ENCODE results near the gene NCKAP5.

The NCKAP5 gene

DNA sequence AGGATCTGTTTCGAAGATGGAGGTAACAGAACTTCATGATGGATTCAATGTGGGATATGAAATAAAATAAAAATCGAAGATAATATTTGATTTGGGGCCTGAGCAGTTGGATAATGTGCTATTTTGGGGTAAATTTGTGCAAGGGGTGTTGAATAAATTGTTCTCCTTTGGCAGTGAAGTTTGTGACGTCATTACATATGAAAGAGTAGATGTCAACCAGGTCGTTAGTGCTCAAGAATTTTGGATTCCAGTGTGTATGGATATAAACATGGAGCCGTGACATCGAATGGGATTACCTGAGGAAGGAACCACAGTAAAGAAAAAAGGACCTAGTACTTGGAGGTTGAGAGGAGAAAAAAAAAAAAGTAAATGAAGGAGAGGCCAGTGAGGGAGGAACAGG is 253.0 kb downstream of the NCKAP5 start:
- DNase-seq = no peak

DNA sequence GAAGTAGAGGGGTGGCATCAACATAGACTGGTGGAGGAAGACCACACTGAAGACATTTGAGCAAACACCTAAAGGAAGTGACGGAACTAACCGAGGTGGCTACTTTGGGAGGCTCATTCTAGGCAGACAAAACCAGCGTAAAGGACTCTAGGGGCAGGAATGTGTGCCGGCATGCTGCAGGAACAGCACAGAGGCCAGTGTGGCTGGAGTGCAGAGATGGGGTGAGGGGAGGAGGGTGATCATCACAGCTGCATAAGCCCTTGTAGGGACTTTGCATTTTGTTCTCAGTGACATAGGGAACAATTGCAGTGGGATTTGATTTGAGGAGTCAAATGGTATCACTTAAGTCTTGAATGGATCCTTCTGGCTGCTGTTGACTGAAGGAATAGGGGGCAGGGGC is 253.5 kb downstream of the NCKAP5 start:
- no peak for DNase-seq

DNA sequence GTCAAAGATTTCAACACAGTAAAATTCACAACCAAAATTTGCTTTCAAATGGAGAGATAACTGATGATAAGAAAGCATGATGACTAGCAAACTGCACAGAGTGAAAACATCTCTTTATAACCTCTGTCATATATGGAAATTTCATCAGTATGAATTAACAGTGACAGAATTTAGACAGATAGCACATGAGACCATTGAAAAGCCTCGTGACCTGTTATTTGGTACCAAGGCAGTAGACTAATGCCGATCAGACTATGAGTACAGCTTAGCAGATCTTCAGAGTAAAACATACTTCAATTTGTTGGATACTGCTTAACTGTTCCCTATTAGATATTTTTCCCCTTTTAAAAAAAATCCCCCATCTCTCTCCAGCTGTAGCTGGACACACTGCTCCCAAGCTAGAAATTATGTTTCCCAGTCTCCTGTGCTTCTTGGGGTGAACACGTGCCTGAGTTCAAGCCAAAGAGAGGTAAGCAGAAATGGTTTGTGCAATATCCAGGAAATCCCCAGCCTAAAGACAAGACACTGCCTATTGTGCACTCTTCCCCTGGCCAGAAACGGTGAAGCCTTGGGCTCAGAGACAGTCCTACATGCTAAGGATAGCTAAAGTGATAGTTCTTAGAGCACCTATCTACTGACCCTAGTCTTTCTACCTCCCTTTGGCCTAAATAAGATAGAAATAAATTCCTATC is 256.1 kb downstream of the NCKAP5 start:
- no peak for DNase-seq

DNA sequence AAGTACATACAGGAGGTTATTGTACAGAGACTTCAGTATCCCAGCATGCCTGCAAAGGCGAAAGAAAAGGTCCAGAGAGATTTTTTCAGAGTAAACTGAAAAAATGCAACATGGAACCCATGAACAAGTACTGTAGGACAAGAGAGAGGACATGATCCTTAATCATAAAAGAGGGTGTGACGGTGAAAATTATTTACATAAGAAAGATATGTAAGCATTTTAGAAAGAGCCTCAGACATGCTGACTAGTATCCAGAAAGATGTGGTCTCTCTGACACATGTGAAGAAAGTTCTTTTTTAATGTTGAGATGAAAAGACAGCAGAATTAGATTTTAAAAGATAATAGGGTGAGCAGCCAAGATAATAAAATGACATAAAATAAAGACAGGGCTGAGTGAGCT is 262.0 kb downstream of the NCKAP5 start:
- DNase-seq = no peak

DNA sequence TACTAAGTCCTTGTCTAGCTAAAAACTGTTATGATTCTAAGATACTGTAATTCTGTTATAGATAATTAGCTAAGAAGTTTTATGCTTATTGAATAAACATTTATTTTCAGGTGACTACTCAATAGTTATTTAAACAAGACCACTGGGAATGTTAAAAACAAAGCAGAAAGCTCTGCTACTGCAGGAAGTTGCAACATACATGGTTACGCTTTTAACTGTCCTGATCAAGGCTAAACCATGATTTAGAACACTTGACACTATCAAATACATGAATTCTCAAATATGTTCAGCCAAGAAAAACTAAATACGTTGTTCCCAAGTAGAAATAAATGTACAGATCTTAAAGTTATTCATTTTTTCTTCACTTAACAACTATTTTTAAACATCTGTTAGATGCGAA is 263.9 kb downstream of the NCKAP5 start:
- no peak for DNase-seq

DNA sequence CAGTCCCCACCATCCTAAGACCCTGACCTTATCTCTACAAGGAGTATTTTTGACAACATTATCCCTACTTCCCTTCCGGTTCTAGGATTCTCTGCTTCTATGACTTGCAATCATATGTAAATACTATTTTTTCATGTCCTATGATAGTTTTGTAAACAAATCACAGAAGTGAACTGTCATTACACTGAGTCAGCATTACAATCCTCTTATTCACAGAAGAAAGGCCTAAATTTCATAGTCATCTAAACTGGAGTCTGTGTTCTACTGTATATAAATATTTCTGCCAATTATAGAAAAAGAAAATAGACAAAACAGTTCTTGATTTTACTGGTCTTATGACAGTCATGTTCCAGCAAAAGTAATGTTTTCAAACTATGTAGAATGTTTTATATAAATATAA is 265.1 kb downstream of the NCKAP5 start:
- no peak for DNase-seq

DNA sequence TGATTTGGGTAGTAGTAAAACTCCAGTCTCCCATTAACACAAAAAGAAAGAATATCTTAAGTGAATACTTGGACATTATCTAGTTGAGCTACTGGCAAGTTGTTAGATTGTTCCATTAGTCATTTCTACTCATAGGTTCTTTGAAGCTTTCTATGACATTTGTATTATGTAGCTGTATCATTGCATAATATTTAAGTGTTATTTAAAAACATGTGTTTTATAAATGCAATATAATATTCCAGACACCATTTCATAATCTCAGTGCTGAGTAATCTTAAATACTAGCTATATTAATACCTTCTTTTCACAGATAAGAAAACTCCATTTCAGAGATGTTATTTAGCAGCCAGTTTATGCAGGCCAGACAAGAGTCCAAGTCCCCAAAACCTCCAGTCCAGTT is 271.9 kb downstream of the NCKAP5 start:
- no peak for DNase-seq

DNA sequence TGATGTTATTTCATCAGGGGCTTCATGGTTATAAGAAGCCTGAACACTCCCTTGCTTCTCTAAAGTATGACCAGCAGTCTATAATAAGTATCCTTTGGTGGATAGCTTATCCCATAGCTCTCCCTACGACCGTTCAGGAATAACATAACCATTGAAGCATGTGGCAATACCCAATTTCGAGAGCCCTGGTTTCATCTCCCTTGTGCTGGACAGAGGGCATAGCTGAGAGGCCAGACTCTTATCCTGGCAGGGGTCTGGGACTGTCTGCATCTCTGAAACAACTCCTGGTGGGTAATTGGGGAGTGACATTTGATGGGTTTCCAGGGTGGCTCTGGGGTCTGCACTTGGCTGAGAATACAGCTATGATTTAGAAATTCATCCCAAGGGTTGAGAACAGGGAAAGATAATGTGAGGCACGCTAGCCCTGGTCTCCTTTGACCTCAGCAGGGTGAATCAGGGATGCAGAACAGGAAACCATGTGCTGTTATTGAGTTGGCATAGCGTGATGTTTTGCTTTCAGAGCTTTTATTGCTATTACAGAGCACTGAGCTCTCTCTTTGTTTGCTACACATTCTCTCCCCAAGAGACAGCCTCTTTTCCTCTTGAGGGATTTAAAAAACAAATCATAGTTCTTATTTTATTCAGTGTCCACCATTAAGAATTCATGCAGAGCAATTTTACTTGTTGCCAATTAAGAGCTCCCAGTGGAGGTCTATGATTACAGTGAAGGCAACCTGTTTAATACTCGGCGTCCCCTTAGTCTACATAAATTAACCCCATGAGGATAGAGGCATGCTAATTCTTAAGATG is 274.5 kb downstream of the NCKAP5 start:
- no peak for DNase-seq

DNA sequence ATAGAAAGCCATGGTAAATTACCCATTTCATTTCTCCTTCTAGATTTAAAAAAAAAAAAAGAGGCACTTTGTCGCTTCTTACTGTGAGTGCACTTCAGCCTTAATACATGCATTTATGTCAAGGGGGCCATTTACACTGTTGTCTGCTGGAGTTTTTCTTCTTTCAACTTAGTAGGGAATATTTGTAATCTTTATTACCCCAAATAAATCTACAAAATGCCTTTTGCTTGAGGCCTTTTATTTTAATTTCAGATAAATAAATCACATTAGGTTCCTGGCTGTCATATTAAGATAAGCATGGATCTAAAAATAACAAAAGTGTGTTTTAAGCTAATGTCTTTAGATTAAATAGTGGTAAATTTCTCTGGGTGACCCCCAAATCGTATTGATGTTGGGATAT is 276.0 kb downstream of the NCKAP5 start:
- no peak for DNase-seq

DNA sequence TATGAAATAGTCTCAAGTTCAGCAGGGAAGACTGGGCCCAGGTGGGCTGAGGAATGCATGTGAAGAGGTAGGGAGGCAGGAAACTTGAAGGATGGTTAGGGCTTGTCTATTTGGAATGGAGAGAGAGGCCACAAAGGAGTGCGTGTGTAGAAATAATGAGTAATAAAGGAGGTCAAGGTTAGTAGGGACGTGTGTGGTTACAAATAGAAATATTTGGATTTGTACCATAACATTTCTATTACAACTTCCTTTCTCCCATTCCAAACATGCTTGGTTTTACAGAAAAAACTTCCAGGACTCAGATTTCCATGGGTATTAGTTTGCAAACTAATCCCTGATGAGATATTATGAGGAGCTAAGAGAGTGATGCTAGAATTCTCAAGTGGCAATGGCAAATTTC is 280.6 kb downstream of the NCKAP5 start:
- DNase-seq = no peak

DNA sequence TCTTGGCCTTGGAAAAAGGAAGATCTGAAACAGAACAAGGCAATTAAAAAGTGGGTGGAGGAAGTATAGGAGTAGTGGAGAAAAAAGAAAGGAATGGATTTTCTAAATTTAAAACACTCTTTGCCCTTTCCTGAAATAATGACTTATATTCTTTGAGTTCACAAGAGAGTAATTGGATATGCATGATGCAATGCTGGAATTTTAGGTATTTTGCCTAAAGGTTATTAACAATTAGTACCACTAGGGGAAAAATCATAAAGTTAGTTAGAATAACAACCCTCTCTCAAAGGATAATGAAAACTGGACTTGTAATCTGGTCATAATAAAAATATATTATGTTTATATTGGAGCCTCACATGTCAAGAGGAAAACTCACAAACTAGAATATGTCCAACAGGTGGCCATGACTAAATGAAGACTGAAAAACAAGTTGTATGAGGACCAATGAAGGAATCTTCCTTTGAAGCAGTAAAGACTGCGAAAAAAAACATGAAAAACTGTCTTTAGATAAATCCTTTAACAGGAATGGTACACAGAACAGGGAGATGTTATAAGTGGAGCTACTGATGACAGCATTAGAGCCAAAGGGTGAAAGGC is 281.8 kb downstream of the NCKAP5 start:
- no peak for DNase-seq

DNA sequence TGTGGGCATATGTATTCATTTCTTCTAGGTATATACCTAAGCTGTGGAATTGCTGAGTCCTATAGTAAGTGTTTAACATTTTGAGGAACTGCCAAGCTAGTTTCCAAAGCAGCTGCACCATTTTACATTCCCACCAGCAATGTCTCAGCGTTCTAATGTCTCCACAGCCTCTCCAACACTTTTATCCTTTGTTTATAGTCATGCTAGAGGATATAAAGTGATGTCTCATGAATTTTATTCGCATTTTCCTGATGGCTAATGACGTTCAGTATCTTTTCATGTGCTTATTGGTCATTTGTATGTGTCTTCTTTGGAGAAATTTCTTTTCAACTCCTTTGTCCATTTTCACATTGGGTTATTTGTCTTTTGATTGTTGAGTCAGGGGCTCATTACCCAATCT is 295.2 kb downstream of the NCKAP5 start:
- DNase-seq = no peak

DNA sequence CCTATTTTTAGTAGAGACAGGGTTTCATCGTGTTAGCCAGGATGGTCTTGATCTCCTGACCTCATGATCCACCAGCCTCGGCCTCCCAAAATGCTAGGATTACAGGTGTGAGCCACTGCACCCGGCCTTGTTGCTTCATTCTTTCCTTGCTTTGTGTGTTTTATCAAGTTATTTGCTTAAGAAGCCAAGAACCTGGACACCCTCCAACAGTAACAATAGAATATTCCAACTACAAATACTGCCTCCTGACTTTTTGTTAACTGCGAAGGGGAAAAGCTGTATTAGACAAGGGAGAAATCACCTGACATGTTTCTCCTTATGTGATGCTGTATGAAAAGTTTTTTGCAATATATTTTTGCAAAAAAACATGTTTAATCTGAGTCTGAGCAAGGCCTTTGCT is 297.2 kb downstream of the NCKAP5 start:
- no peak for DNase-seq

DNA sequence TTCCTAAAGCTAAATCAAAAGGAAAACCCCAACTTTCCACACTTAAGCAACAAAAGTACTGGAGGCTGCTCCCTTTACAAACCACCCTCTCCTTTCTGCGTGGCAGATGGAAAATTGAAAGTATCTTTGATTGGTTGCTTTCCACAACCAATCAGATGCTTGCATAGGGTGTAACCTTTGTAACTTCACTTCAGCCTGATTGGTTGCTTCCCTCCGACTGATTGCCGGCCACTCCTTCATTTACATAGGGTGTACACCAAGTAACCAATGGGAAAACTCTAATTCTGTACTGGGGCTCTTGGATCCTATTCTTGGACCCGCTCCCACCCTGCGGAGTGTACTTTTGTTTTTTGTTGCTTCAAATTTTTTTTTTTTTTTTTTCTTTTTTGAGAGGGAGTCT is 297.7 kb downstream of the NCKAP5 start:
- no peak for DNase-seq

DNA sequence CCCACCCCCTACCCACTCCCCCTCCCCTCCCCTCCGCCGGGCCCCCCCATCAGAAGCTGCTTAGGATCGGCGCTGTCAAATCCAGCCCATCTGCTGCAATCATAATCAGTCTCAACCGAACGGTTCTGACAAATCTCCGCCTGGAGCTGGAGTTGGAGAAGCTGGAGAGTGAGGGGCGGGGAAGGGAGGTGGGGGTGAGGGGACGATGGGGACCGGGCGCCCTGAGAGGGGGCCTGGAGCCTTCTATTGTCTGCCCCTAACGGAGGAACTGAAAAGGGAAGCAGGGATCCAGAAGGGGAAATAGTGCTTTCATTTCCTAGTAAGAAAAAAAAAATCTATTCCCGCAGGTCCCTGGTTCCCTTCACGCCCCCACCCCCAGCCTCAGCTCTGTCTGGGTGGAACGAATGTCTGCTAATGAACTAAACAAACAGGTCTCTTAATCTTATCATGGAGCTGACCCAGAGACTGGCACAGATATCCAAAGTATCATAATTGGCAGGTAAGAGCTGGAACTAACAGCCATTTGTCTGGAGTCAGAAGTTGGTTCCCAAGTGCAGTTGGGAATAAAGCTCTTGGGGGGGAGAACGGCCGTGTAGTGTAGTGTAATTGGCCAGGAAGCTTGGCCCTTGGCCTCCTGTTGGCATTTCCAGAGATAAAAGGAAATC is 301.2 kb downstream of the NCKAP5 start:
- peak; percentile 56 for DNase-seq

DNA sequence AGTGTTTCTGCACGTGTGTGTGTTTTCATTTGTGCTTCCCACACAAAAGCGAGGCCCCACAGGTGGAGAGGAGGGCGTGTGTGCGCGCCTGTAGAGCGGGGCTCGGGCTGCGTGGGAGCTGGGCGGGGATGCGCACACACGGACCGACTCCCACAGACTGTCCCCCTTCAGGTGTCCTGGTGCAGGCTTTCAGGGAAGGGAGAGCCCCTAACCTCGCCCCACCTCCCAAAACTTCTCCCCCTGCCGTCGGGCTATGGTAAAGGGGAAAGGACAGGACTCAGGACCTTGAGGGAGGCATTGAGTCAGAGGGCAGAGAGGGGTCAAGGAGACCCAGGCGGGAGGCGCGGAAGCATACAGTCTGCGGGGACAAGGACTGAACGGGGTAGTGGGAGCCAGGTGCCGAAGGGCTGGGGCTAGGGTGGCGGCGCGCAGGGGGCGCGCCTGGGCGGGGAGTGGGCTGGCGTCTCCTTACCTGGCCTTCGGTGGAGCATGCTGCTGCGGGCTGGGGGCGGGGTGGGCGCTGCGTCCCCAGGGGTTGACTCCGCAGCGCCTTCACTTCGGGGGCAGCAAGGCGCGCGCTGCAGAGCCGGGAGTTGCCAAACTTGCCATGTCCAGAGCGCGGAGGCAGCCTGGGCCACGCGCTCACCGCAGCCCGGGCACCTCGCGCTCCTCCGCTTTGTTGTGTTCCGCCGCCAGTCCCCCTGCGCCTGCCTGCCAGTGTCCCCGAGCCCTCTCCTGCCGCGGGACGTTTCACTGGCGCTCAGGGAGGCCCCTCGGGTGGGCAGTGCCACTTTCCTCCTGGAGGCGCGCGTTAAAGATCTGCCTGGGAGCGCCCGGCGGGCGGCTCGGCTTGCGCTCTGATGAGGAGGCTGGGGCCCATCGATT is 302.0 kb downstream of the NCKAP5 start:
- peak; percentile 77 for DNase-seq

DNA sequence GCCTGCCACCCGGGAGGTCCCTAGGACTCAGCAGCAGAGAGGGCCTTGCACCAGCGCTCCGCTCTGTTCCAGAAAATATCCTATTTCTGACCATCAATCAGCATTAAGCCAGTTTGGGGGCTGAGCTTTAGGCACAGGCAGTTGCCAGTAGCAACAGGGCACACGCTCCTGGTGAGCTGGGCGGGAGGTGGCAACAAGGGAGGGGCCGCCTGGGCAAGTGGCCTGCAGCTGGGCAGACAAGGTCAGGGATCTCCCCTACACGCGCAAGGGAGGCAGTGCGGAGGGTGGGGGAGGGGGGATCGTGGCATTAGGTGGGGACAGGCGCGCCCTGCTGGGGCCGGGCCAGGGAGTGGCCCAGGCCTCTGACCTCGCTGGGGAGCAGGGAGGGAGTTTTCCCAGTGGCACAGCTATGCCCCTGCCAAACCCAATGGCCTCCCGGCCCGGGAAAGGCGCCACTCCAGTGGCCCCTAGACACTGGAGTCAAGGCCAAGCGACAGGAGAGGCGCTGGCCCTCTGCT is 302.8 kb downstream of the NCKAP5 start:
- DNase-seq = peak; percentile 67

DNA sequence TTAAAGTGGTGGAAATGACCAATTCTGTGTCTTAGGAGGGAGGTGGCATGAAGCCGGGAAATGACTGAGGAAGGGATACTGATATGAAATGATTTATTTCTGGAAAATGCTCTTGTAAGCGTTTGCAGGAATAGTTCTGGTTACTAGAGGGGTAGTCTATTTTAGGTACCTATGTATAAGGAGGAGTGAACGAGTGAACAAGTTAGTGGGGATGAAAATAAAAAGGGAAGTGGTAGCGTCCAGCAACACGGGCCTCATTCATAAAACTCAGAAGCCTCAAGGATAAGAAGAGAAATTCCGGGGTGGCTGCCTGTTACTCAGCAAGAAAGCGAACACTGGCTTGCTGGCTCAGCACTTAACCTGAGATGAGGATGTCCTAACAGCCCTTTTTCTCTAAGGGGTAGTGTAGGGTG is 303.3 kb downstream of the NCKAP5 start:
- no peak for DNase-seq

DNA sequence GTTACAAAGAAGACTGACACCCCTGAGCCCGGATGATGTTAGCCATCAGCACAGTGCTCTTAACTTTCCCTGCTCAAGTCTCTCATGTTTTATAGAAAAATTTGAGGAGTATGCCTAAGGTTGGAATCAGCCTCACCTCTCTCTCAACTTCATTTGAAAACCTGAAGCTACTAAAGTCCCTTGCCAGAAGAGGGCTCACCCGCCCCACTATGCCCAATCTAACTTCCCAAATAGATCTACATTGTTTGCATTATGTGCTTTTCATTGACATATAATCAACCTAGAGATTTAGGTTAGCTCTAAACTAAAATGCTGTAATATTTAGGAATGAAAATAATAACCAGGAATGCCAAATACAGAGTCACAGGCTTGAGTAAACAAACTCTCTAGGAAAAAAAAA is 305.4 kb downstream of the NCKAP5 start:
- DNase-seq = no peak

DNA sequence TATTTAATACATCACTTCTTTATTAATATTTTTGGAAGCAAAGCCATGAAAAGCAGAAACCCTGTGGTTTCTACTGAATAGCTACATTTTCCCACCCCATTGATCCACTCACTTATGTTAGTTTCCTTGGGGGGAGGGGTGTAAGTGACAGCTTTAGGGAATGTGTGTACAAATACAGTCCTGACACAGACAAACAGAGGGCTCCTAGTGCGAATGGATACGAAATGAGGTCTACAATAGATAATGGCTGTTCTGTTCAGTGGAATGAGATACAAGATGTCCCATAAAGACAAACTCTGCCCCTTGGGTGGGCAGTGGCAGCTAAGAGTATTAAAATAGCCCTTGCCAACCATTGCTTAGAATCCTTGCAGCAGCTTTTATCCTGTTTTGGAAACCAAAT is 312.9 kb downstream of the NCKAP5 start:
- no peak for DNase-seq

DNA sequence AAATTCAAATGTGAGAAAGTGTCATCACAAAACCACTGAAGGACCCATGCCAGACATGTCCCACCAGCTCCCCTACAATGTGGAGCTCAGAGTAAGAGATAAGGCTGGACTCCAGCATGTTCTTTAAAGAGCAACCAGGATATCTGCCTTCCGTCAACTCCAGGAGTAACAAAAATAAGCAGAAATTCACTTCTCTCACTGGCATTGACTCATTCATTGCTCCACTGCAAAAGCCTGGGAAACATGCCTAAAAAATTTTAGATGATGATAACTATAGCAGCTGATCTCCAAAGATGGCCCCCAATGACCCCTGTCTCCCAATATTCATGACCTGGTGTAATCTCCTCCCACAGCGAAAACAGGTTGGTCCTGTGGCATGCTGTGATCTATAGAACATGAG is 314.5 kb downstream of the NCKAP5 start:
- no peak for DNase-seq

DNA sequence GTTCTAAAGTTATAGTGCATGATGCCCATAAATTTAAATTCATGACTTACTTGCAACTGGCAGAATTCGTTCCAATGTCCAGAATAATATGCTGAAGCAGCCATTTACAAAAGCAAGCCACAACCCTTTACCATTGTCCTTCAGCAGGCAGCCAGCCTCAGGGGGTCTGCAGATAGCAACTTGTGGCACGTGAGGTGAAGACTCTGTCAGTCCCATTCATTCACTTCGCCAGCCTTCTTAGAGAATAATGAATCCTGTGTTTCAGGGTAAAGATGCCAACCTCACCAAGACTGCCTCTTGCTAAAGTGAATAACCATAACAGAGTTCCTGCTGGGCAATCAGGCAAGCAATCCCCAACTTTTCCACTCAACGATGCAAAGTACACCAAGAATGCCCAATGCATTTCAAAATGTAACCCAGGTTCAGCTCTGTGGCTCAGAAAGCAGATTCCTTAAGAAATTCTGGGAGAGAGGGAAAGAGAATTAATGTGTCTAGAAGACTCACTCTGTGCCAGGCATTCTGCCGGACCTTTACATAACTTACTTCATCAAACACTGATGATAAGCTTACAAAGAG is 315.4 kb downstream of the NCKAP5 start:
- DNase-seq = no peak
